Left ventricle myocardium inferior (tissue), 1 donor: ENCODE results near the gene XPR1. TPM values are rescaled to one million over a fixed set of nuclear protein-coding genes. Genes with fewer than 3 reads are reported as not detected.
"Not testable (repeated sequence)": the region's sequence is repeated elsewhere in the genome, so short reads cannot be mapped to it uniquely, and the experiment has no call there.

ENCODE experiments used
- DNase-seq: peaks from one replicate; pipeline ENCODE4 v3.0.0-alpha.2; 2020
- H3K27ac ChIP-seq: fragments of 200-600 bp; replicated peaks from 2 replicates; pipeline ENCODE4 v1.8.0; 2021
- H3K27me3 ChIP-seq: fragments of 200-600 bp; 2 replicates; pipeline ENCODE4 v1.8.0; 2021; ENCODE audit warnings: low read depth
- H3K36me3 ChIP-seq: fragments of 200-600 bp; 2 replicates; pipeline ENCODE4 v1.8.0; 2021
- H3K4me1 ChIP-seq: fragments of 200-600 bp; 2 replicates; pipeline ENCODE4 v1.8.0; 2021
- H3K4me3 ChIP-seq: fragments of 200-600 bp; 2 replicates; pipeline ENCODE4 v1.8.0; 2021; ENCODE audit warnings: mild to moderate bottlenecking, moderate library complexity
- H3K9me3 ChIP-seq: fragments of 200-600 bp; replicated peaks from 2 replicates; pipeline ENCODE4 v1.8.0; 2021
- CTCF ChIP-seq: fragments of 200-600 bp; IDR thresholded peaks from 2 replicates; pipeline ENCODE4 v1.8.0; 2021; ENCODE audit warnings: antibody characterized with exemption, mild to moderate bottlenecking, borderline replicate concordance
- intact Hi-C: fragments of 100-400 bp; cut with micrococcal nuclease; formaldehyde crosslinking; loops from one replicate; pipeline ENCODE4 v1.11.0; 2022
- total RNA-seq: library from RNA; stranded (reverse); fragmentation: NEBNext Ultra II Directional; extraction: Animal tissue kit (Norgen Biotek cat#: 25700); gene quantifications from one replicate; pipeline ENCODE4 v1.2.1, GENCODE V29; 2021
- donor health status: DM: no; HTN: yes; CAD: no; lungs with severe emphysema.

XPR1 gene
- total RNA-seq, 1 donor from 2014 or later: 60.4 TPM

GRCh38 chr1:180640531-180640949 lies 8.7 kb downstream of the XPR1 start:
- intact Hi-C loops: no loop called here
- peak overlapping the region; percentile 28 for H3K4me3 ChIP-seq

GRCh38 chr1:180641662-180642061 lies 9.8 kb downstream of the XPR1 start:
- Histone ChIP-seq H3K9me3 (no peaks in the 10 kb centered on the region), H3K4me1 (peaks cover 99% of the 10 kb centered on the region), H3K4me3 (no peak overlapping the region), H3K27me3 (no peaks in the 10 kb centered on the region), H3K27ac (peak overlapping the region; percentile 64), H3K36me3 (no peaks in the 10 kb centered on the region)
- no peak for DNase-seq
- no peak for TF ChIP-seq CTCF
- intact Hi-C loops: no loop called here

More at GRCh38 chr1:180640531-180640949, 8.7 kb downstream of the XPR1 start:
- Histone ChIP-seq H3K36me3 (no peaks in the 10 kb centered on the region), H3K27me3 (no peaks in the 10 kb centered on the region), H3K9me3 (no peaks in the 10 kb centered on the region), H3K4me1 (peaks cover 99% of the 10 kb centered on the region), H3K27ac (peak overlapping the region; percentile 64)
- DNase-seq: no peak
- no peak for TF ChIP-seq CTCF

- peak overlapping the region; percentile 64 for H3K27ac ChIP-seq
- no peaks in the 10 kb centered on the region for H3K36me3 ChIP-seq
- no peaks in the 10 kb centered on the region for H3K27me3 ChIP-seq
- no peak for TF ChIP-seq CTCF
- intact Hi-C loops: no loop called here
- no peaks in the 10 kb centered on the region for H3K9me3 ChIP-seq
- no peak for DNase-seq
- no peak overlapping the region for H3K4me3 ChIP-seq
- peaks cover 99% of the 10 kb centered on the region for H3K4me1 ChIP-seq
Observed at GRCh38 chr1:180642781-180643180, 11.0 kb downstream of the XPR1 start.

- Histone ChIP-seq H3K27ac (peak overlapping the region; percentile 64), H3K9me3 (no peaks in the 10 kb centered on the region), H3K4me3 (no peak overlapping the region), H3K27me3 (no peaks in the 10 kb centered on the region), H3K36me3 (no peaks in the 10 kb centered on the region), H3K4me1 (peaks cover 98% of the 10 kb centered on the region)
- TF ChIP-seq CTCF: no peak
- DNase-seq: no peak
- intact Hi-C loops: no loop called here
Observed at GRCh38 chr1:180643693-180644092, 11.9 kb downstream of the XPR1 start.

- Histone ChIP-seq H3K27ac (peak overlapping the region; percentile 29), H3K27me3 (no peaks in the 10 kb centered on the region), H3K36me3 (no peaks in the 10 kb centered on the region), H3K4me1 (peaks cover 96% of the 10 kb centered on the region), H3K4me3 (no peak overlapping the region), H3K9me3 (no peaks in the 10 kb centered on the region)
- intact Hi-C loops: no loop called here
- no peak for TF ChIP-seq CTCF
- DNase-seq: no peak
Observed at GRCh38 chr1:180644526-180645192, 12.8 kb downstream of the XPR1 start.

- H3K9me3 ChIP-seq, DNase-seq, intact Hi-C loops, H3K36me3 ChIP-seq, H3K4me3 ChIP-seq, H3K27me3 ChIP-seq: not testable (repeated sequence)
- Histone ChIP-seq H3K27ac (peak overlapping the region; percentile 29), H3K4me1 (peaks cover 96% of the 10 kb centered on the region)
Observed at GRCh38 chr1:180645261-180645660, 13.4 kb downstream of the XPR1 start.
